ENCODE data around the gene FLT3LG. TPM values are rescaled to one million over a fixed set of nuclear protein-coding genes. Genes with fewer than 3 reads are reported as not detected.

FLT3LG gene
- total and polyA plus RNA-seq, 2 donors from 2014 or later = 7.4 to 12.5 TPM

GRCh38 chr19:49530708-49531107 lies 56.7 kb downstream of the FLT3LG start:
- Histone ChIP-seq H3K9ac (ENCODE audit: low read length in 3 of 3) (no peak overlapping the region), H3K27ac (ENCODE audit: low read depth in 2 of 2, low read length in 2 of 2) (no peak overlapping the region), H3K27me3 (ENCODE audit: control insufficient read depth, insufficient read depth, low read length) (no peaks in the 10 kb centered on the region), H3K4me3 (ENCODE audit: low read length in 3 of 3) (no peak overlapping the region), H3K36me3 (ENCODE audit: control insufficient read depth in 2 of 3, insufficient read depth in 3 of 3, low read length in 3 of 3) (peaks cover 0 to 2% (median 0%) of the 10 kb centered on the region in 3 donors), H3K9me3 (ENCODE audit: control insufficient read depth in 2 of 3, insufficient read depth in 1 of 3, low read length in 3 of 3) (no peaks in the 10 kb centered on the region), H3K4me1 (ENCODE audit: control insufficient read depth in 2 of 3, insufficient read depth in 2 of 3, low read depth in 1 of 3, low read length in 3 of 3) (peaks cover 0 to 8% (median 0%) of the 10 kb centered on the region in 3 donors)
- intact Hi-C loops (cut with DNase I) = no loop called here
- DNase-seq (no peak), FAIRE-seq (no peak)
- TF ChIP-seq CTCF (IDR thresholded peaks at IDR 0.05; ENCODE audit: borderline replicate concordance, extremely low read depth, insufficient read depth) = no peak

GRCh38 chr19:49533551-49534488 lies 59.8 kb downstream of the FLT3LG start:
- FAIRE-seq = no peak
- Histone ChIP-seq H3K9ac (ENCODE audit: low read length in 3 of 3) (peak overlapping the region in 1 of 3 donors; percentile 19), H3K27ac (ENCODE audit: low read depth in 2 of 2, low read length in 2 of 2) (no peak overlapping the region)

GRCh38 chr19:49534632-49535385 lies 60.8 kb downstream of the FLT3LG start:
- Histone ChIP-seq H3K4me1 (ENCODE audit: control insufficient read depth in 2 of 3, insufficient read depth in 2 of 3, low read depth in 1 of 3, low read length in 3 of 3) (peaks cover 0 to 5% (median 0%) of the 10 kb centered on the region in 3 donors), H3K9me3 (ENCODE audit: control insufficient read depth in 2 of 3, insufficient read depth in 1 of 3, low read length in 3 of 3) (no peaks in the 10 kb centered on the region), H3K36me3 (ENCODE audit: control insufficient read depth in 2 of 3, insufficient read depth in 3 of 3, low read length in 3 of 3) (peaks cover 0 to 6% (median 4%) of the 10 kb centered on the region in 3 donors), H3K27ac (ENCODE audit: low read depth in 2 of 2, low read length in 2 of 2) (no peak overlapping the region), H3K4me3 (ENCODE audit: low read length in 3 of 3) (peak overlapping the region in 1 of 3 donors; percentile 59), H3K9ac (ENCODE audit: low read length in 3 of 3) (peak overlapping the region in 1 of 3 donors; percentile 19), H3K27me3 (ENCODE audit: control insufficient read depth, insufficient read depth, low read length) (no peaks in the 10 kb centered on the region)
- intact Hi-C loops (cut with DNase I) = no loop called here
- no peak for TF ChIP-seq CTCF (IDR thresholded peaks at IDR 0.05; ENCODE audit: borderline replicate concordance, extremely low read depth, insufficient read depth)
- DNase-seq = peak in 1 of 5 donors; percentile 55
- no peak for FAIRE-seq

More at GRCh38 chr19:49533551-49534488, 59.8 kb downstream of the FLT3LG start:
- DNase-seq = peak; percentile 81 to 91 (median 86)
- Histone ChIP-seq H3K4me1 (ENCODE audit: control insufficient read depth in 2 of 3, insufficient read depth in 2 of 3, low read depth in 1 of 3, low read length in 3 of 3) (peaks cover 0 to 5% (median 0%) of the 10 kb centered on the region in 3 donors), H3K27me3 (ENCODE audit: control insufficient read depth, insufficient read depth, low read length) (no peaks in the 10 kb centered on the region), H3K9me3 (ENCODE audit: control insufficient read depth in 2 of 3, insufficient read depth in 1 of 3, low read length in 3 of 3) (no peaks in the 10 kb centered on the region), H3K36me3 (ENCODE audit: control insufficient read depth in 2 of 3, insufficient read depth in 3 of 3, low read length in 3 of 3) (peaks cover 0 to 4% (median 2%) of the 10 kb centered on the region in 3 donors), H3K4me3 (ENCODE audit: low read length in 3 of 3) (peak overlapping the region; percentile 42 to 59 (median 46))
- intact Hi-C loops (cut with DNase I) = no loop called here
- TF ChIP-seq CTCF (IDR thresholded peaks at IDR 0.05; ENCODE audit: borderline replicate concordance, extremely low read depth, insufficient read depth) = no peak

Small RNA genes within 50 kb of the gene (microRNA-seq; reads per million reads assigned to microRNA genes)
- 1,640 reads per million, percentile 83 among the genes with 10 or more reads in this experiment for gene MIR150

Other genes with a start within 250 kb of the FLT3LG start
- 3.7 TPM for gene SLC6A16, start 149.0 kb upstream of the FLT3LG start, total RNA-seq
- gene SLC6A16, start 149.0 kb upstream of the FLT3LG start, polyA plus RNA-seq (ENCODE audit: insufficient read depth, low read depth, low replicate concordance) = 1.5 TPM
- 35.7 TPM for gene CD37, start 138.8 kb upstream of the FLT3LG start, total RNA-seq
- gene CD37, start 138.8 kb upstream of the FLT3LG start, polyA plus RNA-seq (ENCODE audit: insufficient read depth, low read depth, low replicate concordance) = 3.8 TPM
- gene TEAD2, start 111.8 kb upstream of the FLT3LG start, total RNA-seq = 30.2 TPM
- gene TEAD2, start 111.8 kb upstream of the FLT3LG start, polyA plus RNA-seq (ENCODE audit: insufficient read depth, low read depth, low replicate concordance) = 15.7 TPM
- gene DKKL1, start 110.3 kb upstream of the FLT3LG start, total RNA-seq = 0.57 TPM
- 0.95 TPM for gene DKKL1, start 110.3 kb upstream of the FLT3LG start, polyA plus RNA-seq (ENCODE audit: insufficient read depth, low read depth, low replicate concordance)
- not detected for gene KASH5, start 86.0 kb upstream of the FLT3LG start, total RNA-seq
- gene KASH5, start 86.0 kb upstream of the FLT3LG start, polyA plus RNA-seq (ENCODE audit: insufficient read depth, low read depth, low replicate concordance) = not detected
- gene PTH2, start 50.8 kb upstream of the FLT3LG start, total RNA-seq = not detected
- not detected for gene PTH2, start 50.8 kb upstream of the FLT3LG start, polyA plus RNA-seq (ENCODE audit: insufficient read depth, low read depth, low replicate concordance)
- not detected for gene GFY, start 48.8 kb upstream of the FLT3LG start, total RNA-seq
- not detected for gene GFY, start 48.8 kb upstream of the FLT3LG start, polyA plus RNA-seq (ENCODE audit: insufficient read depth, low read depth, low replicate concordance)
- gene SLC17A7, start 32.7 kb upstream of the FLT3LG start, total RNA-seq = 1.4 TPM
- gene SLC17A7, start 32.7 kb upstream of the FLT3LG start, polyA plus RNA-seq (ENCODE audit: insufficient read depth, low read depth, low replicate concordance) = 0.45 TPM
- 74.0 TPM for gene PIH1D1, start 22.4 kb upstream of the FLT3LG start, total RNA-seq
- gene PIH1D1, start 22.4 kb upstream of the FLT3LG start, polyA plus RNA-seq (ENCODE audit: insufficient read depth, low read depth, low replicate concordance) = 97.2 TPM
- 31.8 TPM for gene ALDH16A1, start 21.0 kb upstream of the FLT3LG start, total RNA-seq
- 26.8 TPM for gene ALDH16A1, start 21.0 kb upstream of the FLT3LG start, polyA plus RNA-seq (ENCODE audit: insufficient read depth, low read depth, low replicate concordance)
- gene RPL13A, start 13.4 kb downstream of the FLT3LG start, total RNA-seq = 2,090 TPM
- 3,309 TPM for gene RPL13A, start 13.4 kb downstream of the FLT3LG start, polyA plus RNA-seq (ENCODE audit: insufficient read depth, low read depth, low replicate concordance)
- 1,449 TPM for gene RPS11, start 22.2 kb downstream of the FLT3LG start, total RNA-seq
- gene RPS11, start 22.2 kb downstream of the FLT3LG start, polyA plus RNA-seq (ENCODE audit: insufficient read depth, low read depth, low replicate concordance) = 3,462 TPM
- 235 TPM for gene FCGRT, start 38.4 kb downstream of the FLT3LG start, total RNA-seq
- 317 TPM for gene FCGRT, start 38.4 kb downstream of the FLT3LG start, polyA plus RNA-seq (ENCODE audit: insufficient read depth, low read depth, low replicate concordance)
- 18.4 TPM for gene RCN3, start 53.8 kb downstream of the FLT3LG start, total RNA-seq
- 27.5 TPM for gene RCN3, start 53.8 kb downstream of the FLT3LG start, polyA plus RNA-seq (ENCODE audit: insufficient read depth, low read depth, low replicate concordance)
- gene NOSIP, start 106.3 kb downstream of the FLT3LG start, total RNA-seq = 52.8 TPM
- gene NOSIP, start 106.3 kb downstream of the FLT3LG start, polyA plus RNA-seq (ENCODE audit: insufficient read depth, low read depth, low replicate concordance) = 122 TPM
- 14.9 TPM for gene PRRG2, start 107.1 kb downstream of the FLT3LG start, total RNA-seq
- 17.6 TPM for gene PRRG2, start 107.1 kb downstream of the FLT3LG start, polyA plus RNA-seq (ENCODE audit: insufficient read depth, low read depth, low replicate concordance)
- 27.4 TPM for gene PRR12, start 117.0 kb downstream of the FLT3LG start, total RNA-seq
- 4.9 TPM for gene PRR12, start 117.0 kb downstream of the FLT3LG start, polyA plus RNA-seq (ENCODE audit: insufficient read depth, low read depth, low replicate concordance)
- gene RRAS, start 165.9 kb downstream of the FLT3LG start, total RNA-seq = 92.3 TPM
- 140 TPM for gene RRAS, start 165.9 kb downstream of the FLT3LG start, polyA plus RNA-seq (ENCODE audit: insufficient read depth, low read depth, low replicate concordance)
- 69.0 TPM for gene SCAF1, start 168.0 kb downstream of the FLT3LG start, total RNA-seq
- gene SCAF1, start 168.0 kb downstream of the FLT3LG start, polyA plus RNA-seq (ENCODE audit: insufficient read depth, low read depth, low replicate concordance) = 18.1 TPM
- 84.9 TPM for gene IRF3, start 191.6 kb downstream of the FLT3LG start, total RNA-seq
- gene IRF3, start 191.6 kb downstream of the FLT3LG start, polyA plus RNA-seq (ENCODE audit: insufficient read depth, low read depth, low replicate concordance) = 64.5 TPM
- gene BCL2L12, start 191.7 kb downstream of the FLT3LG start, total RNA-seq = 14.4 TPM
- gene BCL2L12, start 191.7 kb downstream of the FLT3LG start, polyA plus RNA-seq (ENCODE audit: insufficient read depth, low read depth, low replicate concordance) = 13.5 TPM
- gene PRMT1, start 203.1 kb downstream of the FLT3LG start, total RNA-seq = 119 TPM
- gene PRMT1, start 203.1 kb downstream of the FLT3LG start, polyA plus RNA-seq (ENCODE audit: insufficient read depth, low read depth, low replicate concordance) = 131 TPM
- 2.1 TPM for gene ADM5, start 215.4 kb downstream of the FLT3LG start, total RNA-seq
- gene ADM5, start 215.4 kb downstream of the FLT3LG start, polyA plus RNA-seq (ENCODE audit: insufficient read depth, low read depth, low replicate concordance) = 0.60 TPM
- 6.0 TPM for gene CPT1C, start 216.9 kb downstream of the FLT3LG start, total RNA-seq
- 2.6 TPM for gene CPT1C, start 216.9 kb downstream of the FLT3LG start, polyA plus RNA-seq (ENCODE audit: insufficient read depth, low read depth, low replicate concordance)

Measured in kidney (tissue), 14 donors.